Neural progenitor cell (in vitro differentiated cells): ENCODE measurements around the gene AEBP2. TPM values are rescaled to one million over a fixed set of nuclear protein-coding genes. Genes with fewer than 3 reads are reported as not detected.

Source experiments
- DNase-seq: peaks from one replicate; pipeline ENCODE4 v3.0.0-alpha.2; 2016; ENCODE audit warnings: low spot score
- H2AFZ ChIP-seq: fragments of 200-600 bp; sonication (generic); replicated peaks from 2 replicates; pipeline ENCODE4 v1.6.1; 2016; ENCODE audit warnings: antibody characterized with exemption
- H3F3A ChIP-seq: fragments of 200-600 bp; sonication (generic); 2 replicates; pipeline ENCODE4 v1.6.1; 2016; ENCODE audit warnings: antibody characterized with exemption, low read depth
- H3K27ac ChIP-seq: fragments of 200-600 bp; sonication (generic); 2 replicates; pipeline ENCODE4 v1.5.1; 2016; ENCODE audit warnings: mild to moderate bottlenecking
- H3K27me3 ChIP-seq: fragments of 200-600 bp; sonication (generic); 2 replicates; pipeline ENCODE4 v1.6.1; 2016; ENCODE audit warnings: mild to moderate bottlenecking, moderate library complexity
- H3K36me3 ChIP-seq: fragments of 200-600 bp; sonication (generic); 2 replicates; pipeline ENCODE4 v1.5.1; 2016
- H3K4me1 ChIP-seq: fragments of 200-600 bp; sonication (generic); 2 replicates; pipeline ENCODE4 v1.6.1; 2016; ENCODE audit warnings: mixed run types
- H3K4me2 ChIP-seq: fragments of 200-600 bp; sonication (generic); 2 replicates; pipeline ENCODE4 v1.6.1; 2016
- H3K4me3 ChIP-seq: fragments of 200-600 bp; sonication (generic); 2 replicates; pipeline ENCODE4 v1.5.1; 2016
- H3K79me2 ChIP-seq: fragments of 200-600 bp; sonication (generic); 2 replicates; pipeline ENCODE4 v1.6.1; 2016; ENCODE audit warnings: low read depth
- H3K9ac ChIP-seq: fragments of 200-600 bp; sonication (generic); 2 replicates; pipeline ENCODE4 v1.6.1; 2016
- H3K9me3 ChIP-seq: fragments of 200-600 bp; sonication (generic); 2 replicates; pipeline ENCODE4 v1.5.1; 2016; ENCODE audit warnings: low read depth
- H4K20me1 ChIP-seq: fragments of 200-600 bp; sonication (generic); 2 replicates; pipeline ENCODE4 v1.6.1; 2016; ENCODE audit warnings: low read depth
- H3K27ac Mint-ChIP-seq: 3 replicates; pipeline ENCODE4 v1.8.0; 2021; ENCODE audit warnings: mixed read lengths
- H3K27me3 Mint-ChIP-seq: 2 replicates; pipeline ENCODE4 v1.8.0; 2022; ENCODE audit warnings: low read depth, mild to moderate bottlenecking, inconsistent platforms, moderate library complexity, mixed read lengths; ENCODE audit not compliant: insufficient read depth
- H3K36me3 Mint-ChIP-seq: 3 replicates; pipeline ENCODE4 v1.8.0; 2021; ENCODE audit warnings: mixed read lengths
- H3K4me1 Mint-ChIP-seq: 3 replicates; pipeline ENCODE4 v1.8.0; 2021; ENCODE audit warnings: mixed read lengths
- H3K4me3 Mint-ChIP-seq: 3 replicates; pipeline ENCODE4 v1.8.0; 2021; ENCODE audit warnings: mild to moderate bottlenecking, moderate library complexity, mixed read lengths
- H3K9me3 Mint-ChIP-seq: 3 replicates; pipeline ENCODE4 v1.8.0; 2020; ENCODE audit warnings: mixed read lengths
- EZH2 ChIP-seq: fragments of 200-600 bp; sonication (generic); IDR thresholded peaks from 2 replicates; pipeline ENCODE4 v1.6.1; 2017; ENCODE audit warnings: antibody characterized with exemption, mild to moderate bottlenecking, moderate library complexity
- EZH2phosphoT487 ChIP-seq: fragments of 200-600 bp; sonication (generic); IDR thresholded peaks from 2 replicates; pipeline ENCODE4 v1.6.1; 2017; ENCODE audit warnings: antibody characterized with exemption
- total RNA-seq: library from RNA; depleted of rRNA; stranded (reverse); fragments of >200 nt; gene quantifications from 2 replicates; pipeline ENCODE4 v1.2.3, GENCODE V29; 2015; ENCODE audit warnings: low replicate concordance
- TF ChIP-seq, protein P1 (sequence below): fragments of 200-600 bp; sonication (generic); IDR thresholded peaks from 2 replicates; pipeline ENCODE4 v1.5.1; 2017; ENCODE audit warnings: antibody characterized with exemption, mild to moderate bottlenecking

The AEBP2 gene
- total RNA-seq, 1 donor from 2014 or later = 34.0 TPM

DNA sequence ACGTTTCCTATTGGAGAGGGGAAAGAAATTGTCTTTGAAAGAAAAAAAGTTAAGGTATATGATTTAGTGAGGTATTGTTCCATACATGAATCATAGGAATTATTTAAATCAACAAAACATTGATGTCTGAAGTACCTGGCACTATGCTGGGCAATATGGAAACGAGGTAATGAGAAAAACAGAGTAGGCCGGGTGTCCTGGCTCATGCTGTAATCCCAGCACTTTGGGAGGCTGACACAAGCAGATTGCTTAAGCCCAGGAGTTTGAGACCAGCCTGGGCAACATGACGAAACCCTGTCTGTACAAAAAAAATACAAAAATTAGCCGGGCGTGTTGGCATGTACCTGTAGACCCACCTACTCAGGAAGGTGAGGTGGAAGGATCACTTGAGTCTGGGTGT, 45.9 kb downstream of the AEBP2 start:
- Histone ChIP-seq H3K36me3 (peaks cover 3% of the 10 kb centered on the region), H3K79me2 (peaks cover 100% of the 10 kb centered on the region), H3K27me3 (no peaks in the 10 kb centered on the region), H4K20me1 (peaks cover 38% of the 10 kb centered on the region), H3K27ac (no peak overlapping the region), H2AFZ (no peak overlapping the region), H3K4me1 (peaks cover 6% of the 10 kb centered on the region), H3K4me3 (no peak overlapping the region), H3F3A (no peaks in the 10 kb centered on the region), H3K9ac (no peak overlapping the region), H3K9me3 (no peaks in the 10 kb centered on the region), H3K4me2 (no peak overlapping the region)
- H3K27ac Mint-ChIP-seq = no peak overlapping the region
- no peak overlapping the region for H3K4me3 Mint-ChIP-seq
- peaks cover 68% of the 10 kb centered on the region for H3K36me3 Mint-ChIP-seq
- DNase-seq = no peak
- H3K27me3 Mint-ChIP-seq = no peaks in the 10 kb centered on the region
- TF ChIP-seq EZH2phosphoT487 (no peak), EZH2 (no peak)
- TF ChIP-seq, protein P1, sequence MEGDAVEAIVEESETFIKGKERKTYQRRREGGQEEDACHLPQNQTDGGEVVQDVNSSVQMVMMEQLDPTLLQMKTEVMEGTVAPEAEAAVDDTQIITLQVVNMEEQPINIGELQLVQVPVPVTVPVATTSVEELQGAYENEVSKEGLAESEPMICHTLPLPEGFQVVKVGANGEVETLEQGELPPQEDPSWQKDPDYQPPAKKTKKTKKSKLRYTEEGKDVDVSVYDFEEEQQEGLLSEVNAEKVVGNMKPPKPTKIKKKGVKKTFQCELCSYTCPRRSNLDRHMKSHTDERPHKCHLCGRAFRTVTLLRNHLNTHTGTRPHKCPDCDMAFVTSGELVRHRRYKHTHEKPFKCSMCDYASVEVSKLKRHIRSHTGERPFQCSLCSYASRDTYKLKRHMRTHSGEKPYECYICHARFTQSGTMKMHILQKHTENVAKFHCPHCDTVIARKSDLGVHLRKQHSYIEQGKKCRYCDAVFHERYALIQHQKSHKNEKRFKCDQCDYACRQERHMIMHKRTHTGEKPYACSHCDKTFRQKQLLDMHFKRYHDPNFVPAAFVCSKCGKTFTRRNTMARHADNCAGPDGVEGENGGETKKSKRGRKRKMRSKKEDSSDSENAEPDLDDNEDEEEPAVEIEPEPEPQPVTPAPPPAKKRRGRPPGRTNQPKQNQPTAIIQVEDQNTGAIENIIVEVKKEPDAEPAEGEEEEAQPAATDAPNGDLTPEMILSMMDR = no peak
- H3K9me3 Mint-ChIP-seq = peaks cover 32% of the 10 kb centered on the region
- peaks cover 14% of the 10 kb centered on the region for H3K4me1 Mint-ChIP-seq

DNA sequence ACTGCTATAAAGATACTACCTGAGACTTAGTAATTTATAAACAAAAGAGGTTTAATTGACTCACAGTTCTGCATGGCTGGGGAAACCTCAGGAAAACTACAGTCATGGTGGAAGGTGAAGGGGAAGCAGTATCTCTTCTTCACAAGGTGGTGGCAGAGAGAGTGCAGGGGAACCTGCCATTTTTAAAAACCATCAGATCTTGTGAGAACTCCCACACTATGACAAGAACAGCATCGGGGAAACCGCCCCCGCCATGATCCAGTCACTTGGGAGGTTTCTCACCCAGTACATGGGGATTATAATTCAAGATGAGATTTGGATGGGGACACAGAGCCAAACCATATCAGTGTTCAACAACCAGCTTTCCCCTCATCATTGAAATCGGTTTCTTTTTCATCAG, 49.9 kb downstream of the AEBP2 start:
- no peaks in the 10 kb centered on the region for H3K4me1 ChIP-seq
- H3K4me1 Mint-ChIP-seq = no peaks in the 10 kb centered on the region
- H3K4me2 ChIP-seq = no peak overlapping the region
- H3K9me3 ChIP-seq = no peaks in the 10 kb centered on the region
- H3K27ac ChIP-seq = no peak overlapping the region
- peaks cover 98% of the 10 kb centered on the region for H3K79me2 ChIP-seq
- peaks cover 4% of the 10 kb centered on the region for H3F3A ChIP-seq
- no peak for DNase-seq
- no peak overlapping the region for H2AFZ ChIP-seq
- TF ChIP-seq EZH2phosphoT487 = no peak
- TF ChIP-seq, protein P1 = no peak
- no peak for TF ChIP-seq EZH2
- no peak overlapping the region for H3K9ac ChIP-seq
- H3K9me3 Mint-ChIP-seq = peaks cover 4% of the 10 kb centered on the region
- no peak overlapping the region for H3K27ac Mint-ChIP-seq
- H3K4me3 ChIP-seq = no peak overlapping the region
- H4K20me1 ChIP-seq = peaks cover 29% of the 10 kb centered on the region
- no peaks in the 10 kb centered on the region for H3K27me3 Mint-ChIP-seq
- H3K36me3 Mint-ChIP-seq = peaks cover 40% of the 10 kb centered on the region
- H3K27me3 ChIP-seq = no peaks in the 10 kb centered on the region
- H3K4me3 Mint-ChIP-seq = no peak overlapping the region
- peaks cover 3% of the 10 kb centered on the region for H3K36me3 ChIP-seq

DNA sequence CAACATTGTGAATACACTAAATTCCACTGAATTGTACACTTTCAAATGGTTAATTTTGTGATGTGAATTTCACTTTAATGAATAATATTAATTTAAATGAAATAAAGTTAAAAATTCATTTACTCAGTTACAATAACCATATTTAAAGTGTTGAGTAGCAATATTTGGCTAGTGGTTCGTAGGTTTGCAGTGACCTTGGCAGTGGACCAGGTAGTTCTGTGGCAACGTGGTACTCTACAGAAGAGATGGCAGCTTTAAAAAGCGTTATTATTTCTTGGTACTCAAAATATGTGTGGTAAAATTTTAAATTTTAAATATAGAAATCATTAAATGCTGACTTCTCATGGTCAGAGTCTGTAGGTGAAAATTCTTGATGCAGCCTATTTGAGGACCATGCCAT, 51.6 kb downstream of the AEBP2 start:
- peaks cover 34% of the 10 kb centered on the region for H4K20me1 ChIP-seq
- Mint-ChIP-seq H3K9me3 (peaks cover 4% of the 10 kb centered on the region), H3K36me3 (peaks cover 37% of the 10 kb centered on the region), H3K27me3 (no peaks in the 10 kb centered on the region), H3K4me3 (no peak overlapping the region), H3K4me1 (peaks cover under 1% of the 10 kb centered on the region), H3K27ac (no peak overlapping the region)
- no peaks in the 10 kb centered on the region for H3K27me3 ChIP-seq
- no peak overlapping the region for H3K27ac ChIP-seq
- no peak overlapping the region for H2AFZ ChIP-seq
- DNase-seq = no peak
- H3K9ac ChIP-seq = no peak overlapping the region
- peaks cover 4% of the 10 kb centered on the region for H3K36me3 ChIP-seq
- TF ChIP-seq EZH2phosphoT487 (no peak), EZH2 (no peak)
- TF ChIP-seq, protein P1 = no peak
- no peaks in the 10 kb centered on the region for H3K9me3 ChIP-seq
- H3K4me1 ChIP-seq = peaks cover 5% of the 10 kb centered on the region
- peaks cover 11% of the 10 kb centered on the region for H3F3A ChIP-seq
- H3K79me2 ChIP-seq = peaks cover 90% of the 10 kb centered on the region
- no peak overlapping the region for H3K4me2 ChIP-seq
- H3K4me3 ChIP-seq = no peak overlapping the region
